Left ventricle myocardium inferior (tissue), 1 donor: ENCODE data around the gene CRACR2A. TPM values are rescaled to one million over a fixed set of nuclear protein-coding genes. Genes with fewer than 3 reads are reported as not detected.

Source experiments
- DNase-seq: peaks from one replicate; pipeline ENCODE4 v3.0.0-alpha.2; 2020
- H3K27ac ChIP-seq: fragments of 200-600 bp; replicated peaks from 2 replicates; pipeline ENCODE4 v1.8.0; 2021
- H3K27me3 ChIP-seq: fragments of 200-600 bp; 2 replicates; pipeline ENCODE4 v1.8.0; 2021; ENCODE audit warnings: low read depth
- H3K36me3 ChIP-seq: fragments of 200-600 bp; 2 replicates; pipeline ENCODE4 v1.8.0; 2021
- H3K4me1 ChIP-seq: fragments of 200-600 bp; 2 replicates; pipeline ENCODE4 v1.8.0; 2021
- H3K4me3 ChIP-seq: fragments of 200-600 bp; 2 replicates; pipeline ENCODE4 v1.8.0; 2021; ENCODE audit warnings: mild to moderate bottlenecking, moderate library complexity
- H3K9me3 ChIP-seq: fragments of 200-600 bp; replicated peaks from 2 replicates; pipeline ENCODE4 v1.8.0; 2021
- CTCF ChIP-seq: fragments of 200-600 bp; IDR thresholded peaks from 2 replicates; pipeline ENCODE4 v1.8.0; 2021; ENCODE audit warnings: antibody characterized with exemption, mild to moderate bottlenecking, borderline replicate concordance
- intact Hi-C: fragments of 100-400 bp; cut with micrococcal nuclease; formaldehyde crosslinking; loops from one replicate; pipeline ENCODE4 v1.11.0; 2022
- total RNA-seq: library from RNA; stranded (reverse); fragmentation: NEBNext Ultra II Directional; extraction: Animal tissue kit (Norgen Biotek cat#: 25700); gene quantifications from one replicate; pipeline ENCODE4 v1.2.1, GENCODE V29; 2021
- donor health status: DM: no; HTN: yes; CAD: no; lungs with severe emphysema.

The CRACR2A gene
- total RNA-seq, 1 donor from 2014 or later: 7.6 TPM

DNA sequence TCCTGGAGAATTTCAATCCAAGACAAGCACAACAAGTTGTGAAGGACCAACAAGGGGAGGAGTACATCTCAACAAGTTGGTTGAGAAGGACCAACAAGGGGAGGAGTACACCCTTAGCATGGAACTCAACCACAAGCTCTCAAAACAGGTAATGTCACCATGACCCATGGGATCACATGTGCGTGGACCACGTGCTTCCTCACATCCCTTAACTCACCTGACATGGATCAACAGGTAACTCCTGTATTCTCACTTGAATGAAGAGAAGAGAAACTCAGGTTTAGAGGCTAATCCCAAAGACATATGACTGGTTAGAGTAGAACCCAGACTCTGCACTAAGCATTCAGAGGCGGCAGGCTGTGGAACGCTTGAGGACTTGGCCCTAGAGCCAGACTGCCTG, 6.2 kb downstream of the CRACR2A start:
- H3K4me1 ChIP-seq: peaks cover 32% of the 10 kb centered on the region
- H3K27ac ChIP-seq: no peak overlapping the region
- intact Hi-C loops: no loop called here
- no peak overlapping the region for H3K4me3 ChIP-seq
- no peak for DNase-seq
- H3K9me3 ChIP-seq: no peaks in the 10 kb centered on the region
- no peak for TF ChIP-seq CTCF
- no peaks in the 10 kb centered on the region for H3K36me3 ChIP-seq
- H3K27me3 ChIP-seq: no peaks in the 10 kb centered on the region

DNA sequence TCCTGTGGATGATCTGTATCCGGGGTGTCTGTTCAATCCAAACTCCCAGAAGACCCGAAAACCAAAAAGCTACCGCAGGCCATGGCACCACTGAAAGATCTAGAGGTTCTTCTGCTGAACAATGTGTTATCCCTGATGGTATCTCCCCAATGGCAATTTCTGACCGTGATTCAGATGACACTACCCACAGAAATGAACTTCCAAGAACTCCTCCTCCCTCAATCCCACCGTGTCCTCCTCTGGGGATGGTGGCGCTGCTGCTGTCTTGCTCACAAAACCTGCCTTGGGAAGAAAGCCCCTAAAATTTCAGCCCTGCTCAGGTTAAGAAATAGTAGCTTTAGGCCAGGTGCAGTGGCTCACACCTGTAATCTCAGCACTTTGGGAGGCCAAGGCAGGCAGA, 7.8 kb downstream of the CRACR2A start:
- Histone ChIP-seq H3K4me3 (no peak overlapping the region), H3K9me3 (no peaks in the 10 kb centered on the region), H3K27me3 (no peaks in the 10 kb centered on the region), H3K36me3 (no peaks in the 10 kb centered on the region), H3K27ac (peak overlapping the region; percentile 77), H3K4me1 (peaks cover 25% of the 10 kb centered on the region)
- TF ChIP-seq CTCF: no peak
- DNase-seq: no peak
- intact Hi-C loops: no loop called here

- Histone ChIP-seq H3K36me3 (no peaks in the 10 kb centered on the region), H3K4me1 (peaks cover 25% of the 10 kb centered on the region), H3K4me3 (no peak overlapping the region), H3K27me3 (no peaks in the 10 kb centered on the region), H3K9me3 (no peaks in the 10 kb centered on the region), H3K27ac (peak overlapping the region; percentile 77)
- no peak for DNase-seq
- intact Hi-C loops: no loop called here
- no peak for TF ChIP-seq CTCF
Observed at GRCh38 chr12:3744229-3744901, 8.5 kb downstream of the CRACR2A start.

- peak overlapping the region; percentile 77 for H3K27ac ChIP-seq
- intact Hi-C loops: no loop called here
- no peaks in the 10 kb centered on the region for H3K27me3 ChIP-seq
Observed at GRCh38 chr12:3743803-3744202, 9.1 kb downstream of the CRACR2A start.

DNA sequence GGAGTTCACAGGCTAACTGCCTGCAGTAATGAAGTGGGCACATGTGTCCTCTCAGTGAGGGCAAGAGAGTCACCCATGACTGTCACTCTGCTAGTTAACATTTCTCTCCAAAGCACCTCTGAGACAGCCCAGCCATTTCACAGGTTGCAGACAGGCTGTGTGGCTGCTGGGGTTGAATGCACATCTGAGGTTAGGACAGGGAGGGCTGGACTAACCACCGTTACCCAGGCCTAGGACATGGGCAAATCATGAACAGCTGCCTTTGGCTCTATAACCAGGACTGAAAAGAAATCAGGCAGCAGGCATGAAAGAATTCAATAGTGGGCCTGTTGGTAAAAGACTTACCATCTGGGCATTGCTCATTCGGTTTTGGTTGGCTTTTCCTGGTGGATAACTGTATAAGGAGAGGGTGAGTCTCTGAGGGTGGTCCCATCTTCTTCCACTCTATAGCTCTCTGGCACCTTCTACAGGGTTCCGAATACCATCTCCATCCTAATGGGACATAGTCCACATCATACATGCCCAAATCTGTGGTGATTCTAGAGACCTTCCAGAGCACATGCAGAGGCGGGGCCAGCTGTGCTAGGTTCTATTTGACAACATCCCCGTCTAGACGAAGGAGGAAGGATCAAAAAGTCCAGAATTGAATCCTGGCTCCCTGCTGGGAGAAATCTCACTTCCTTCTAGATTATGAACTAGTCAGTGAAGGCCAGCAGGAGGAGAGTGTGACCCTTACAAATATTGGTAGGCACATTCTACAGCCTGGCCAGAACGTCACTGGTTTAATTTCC, 10.8 kb downstream of the CRACR2A start:
- H3K36me3 ChIP-seq: no peaks in the 10 kb centered on the region
- H3K9me3 ChIP-seq: no peaks in the 10 kb centered on the region
- no peaks in the 10 kb centered on the region for H3K27me3 ChIP-seq
- intact Hi-C loops: no loop called here
- H3K4me1 ChIP-seq: peaks cover 25% of the 10 kb centered on the region
- H3K27ac ChIP-seq: no peak overlapping the region
- DNase-seq: no peak
- no peak overlapping the region for H3K4me3 ChIP-seq
- no peak for TF ChIP-seq CTCF

More at GRCh38 chr12:3743803-3744202, 9.1 kb downstream of the CRACR2A start:
- Histone ChIP-seq H3K36me3 (no peaks in the 10 kb centered on the region), H3K4me1 (peaks cover 25% of the 10 kb centered on the region), H3K9me3 (no peaks in the 10 kb centered on the region), H3K4me3 (no peak overlapping the region)
- DNase-seq: no peak
- no peak for TF ChIP-seq CTCF
